A172 (cell line): ENCODE data around the gene NCAM1. TPM values are rescaled to one million over a fixed set of nuclear protein-coding genes. Genes with fewer than 3 reads are reported as not detected.

ENCODE experiments used
- DNase-seq: peaks from one replicate; pipeline ENCODE4 v3.0.0-alpha.2; 2015; ENCODE audit warnings: low spot score
- total RNA-seq: library from RNA; depleted of rRNA; stranded (reverse); fragments of >200 nt; shearing (Covaris generic); gene quantifications from 2 replicates; pipeline ENCODE4 v1.2.3, GENCODE V29; 2014

Gene NCAM1
- total RNA-seq, 1 experiment from 2014 or later = 9.2 TPM

GRCh38 chr11:113168354-113169342, 207.4 kb downstream of the NCAM1 start:
- DNase-seq = no peak

DNA sequence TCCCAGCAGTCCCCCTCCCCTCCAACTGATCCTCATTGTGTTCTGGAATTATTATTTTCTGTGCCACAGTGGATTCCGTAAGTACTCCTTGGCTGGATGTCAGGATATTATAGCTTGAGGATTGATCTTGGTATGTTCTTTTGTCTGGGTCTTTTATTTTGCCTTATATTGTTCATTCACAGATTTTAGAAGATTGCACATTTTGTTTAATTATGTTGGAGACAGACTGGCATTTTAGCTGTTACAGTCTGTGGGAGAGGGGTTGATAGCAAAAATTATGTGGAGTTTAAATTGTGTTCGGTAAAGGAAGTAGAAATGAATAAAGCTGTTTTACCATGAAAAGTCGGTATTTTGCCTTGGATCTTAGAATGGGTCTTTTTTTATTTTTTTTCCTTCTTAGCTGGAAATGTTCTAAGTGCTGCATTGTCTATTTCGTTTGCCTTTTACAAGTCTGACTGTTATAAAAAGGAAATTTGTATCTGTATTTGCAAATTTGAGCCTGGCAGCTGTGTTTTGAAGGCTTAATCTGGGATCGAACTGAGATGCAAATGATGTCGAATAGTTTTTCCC, 211.2 kb downstream of the NCAM1 start:
- DNase-seq = no peak

DNA sequence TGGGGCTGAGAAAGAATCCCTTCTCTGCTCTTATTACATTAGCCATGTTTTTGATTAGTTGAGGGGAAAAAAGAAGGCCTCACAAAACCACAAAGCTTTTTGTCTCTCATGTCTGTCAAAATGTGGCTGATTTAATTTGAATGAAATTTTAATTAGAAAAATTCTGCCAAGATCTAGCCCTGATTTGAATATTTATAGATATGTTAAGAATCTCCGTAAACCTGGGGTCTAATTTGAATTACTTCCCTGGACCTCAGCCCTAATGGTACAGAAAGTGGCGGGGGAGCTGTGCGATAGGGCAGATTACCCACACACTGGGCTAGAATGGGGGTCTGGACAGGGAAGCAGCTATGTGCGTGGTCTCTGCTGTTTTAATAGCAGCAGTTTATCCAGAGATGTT, 211.9 kb downstream of the NCAM1 start:
- DNase-seq = no peak

GRCh38 chr11:113174882-113175281, 213.7 kb downstream of the NCAM1 start:
- DNase-seq = no peak

DNA sequence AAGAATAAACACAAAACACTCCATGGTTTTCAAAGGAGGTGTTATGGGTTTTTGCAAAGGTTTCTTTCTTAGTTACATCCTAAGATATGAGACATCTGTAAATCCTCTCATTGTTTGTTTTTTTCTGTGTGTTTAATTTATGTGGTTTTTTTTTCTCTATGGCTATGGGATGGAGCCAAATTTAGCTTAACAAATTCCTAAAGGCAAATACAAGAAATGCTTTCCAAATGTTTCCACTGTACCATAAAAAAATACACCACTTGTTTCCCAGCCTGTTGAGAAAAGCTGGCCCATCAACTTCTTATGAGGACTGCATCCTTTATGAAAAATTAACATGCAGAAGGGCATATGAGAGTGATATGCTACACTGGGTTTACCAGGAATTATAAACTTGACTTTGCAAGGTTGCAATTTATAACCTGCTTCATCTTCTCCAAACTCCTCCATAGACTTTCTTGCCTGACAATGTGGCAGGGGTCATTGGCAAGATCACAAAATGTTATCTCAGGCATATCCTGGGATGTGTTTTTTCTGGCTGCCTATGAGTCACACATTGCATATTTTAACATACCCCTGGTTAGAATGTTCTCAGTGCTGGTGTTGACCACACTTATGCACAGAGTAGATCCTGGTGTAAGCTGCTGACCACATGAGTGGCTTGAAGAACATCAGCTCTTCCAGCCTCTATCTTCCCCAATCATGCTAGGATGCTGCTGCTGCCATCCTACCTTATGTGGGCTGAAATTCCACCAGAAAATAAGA, 215.6 kb downstream of the NCAM1 start:
- DNase-seq = peak; percentile 60

- DNase-seq = no peak
Measured at GRCh38 chr11:113177671-113178070, 216.5 kb downstream of the NCAM1 start.

GRCh38 chr11:113178381-113179070, 217.3 kb downstream of the NCAM1 start:
- DNase-seq = no peak

DNA sequence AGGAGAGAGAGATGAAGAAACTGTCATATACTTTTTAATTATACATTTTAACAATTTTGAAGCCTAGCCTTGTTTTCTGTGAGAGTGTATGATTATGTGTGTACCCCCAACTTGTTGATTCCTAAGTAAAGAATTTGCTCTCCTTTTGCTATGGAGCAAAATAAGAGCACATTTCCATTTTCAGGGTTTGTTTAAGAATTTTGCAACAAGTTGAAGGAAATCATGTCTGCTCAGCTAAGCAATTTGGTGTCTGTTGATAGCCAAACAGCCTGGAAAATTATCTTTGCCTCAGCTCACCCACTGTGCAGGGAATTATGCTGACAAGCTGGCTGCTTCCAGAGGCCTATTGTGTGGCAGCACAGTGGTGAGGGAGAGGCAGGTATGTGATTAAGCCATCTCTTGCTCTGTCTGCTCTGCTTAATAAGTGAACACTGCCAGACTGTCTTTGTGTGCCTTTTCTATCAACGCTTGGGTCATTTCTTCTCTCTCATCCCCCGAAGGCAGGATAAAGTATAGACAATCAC, 218.0 kb downstream of the NCAM1 start:
- DNase-seq = no peak

DNA sequence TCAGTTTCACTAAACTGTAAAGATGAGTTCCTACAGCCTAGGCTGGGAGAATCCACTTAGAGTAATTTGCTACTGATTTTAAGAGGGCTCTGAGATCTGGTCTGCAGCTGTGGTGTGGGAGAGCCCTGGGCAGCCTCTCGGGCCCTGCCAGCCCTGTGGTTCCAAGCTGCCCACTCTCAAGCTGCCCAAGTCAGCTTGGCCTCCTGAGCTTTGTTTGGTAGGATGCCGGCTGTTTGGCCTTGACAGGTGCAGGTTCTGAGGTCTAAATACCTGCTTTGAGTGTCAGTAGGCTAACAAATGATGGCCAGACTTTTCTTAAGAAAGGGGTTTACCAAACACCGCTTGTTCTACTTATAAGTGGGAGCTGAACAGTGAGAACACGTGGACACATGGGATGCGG, 219.9 kb downstream of the NCAM1 start:
- no peak for DNase-seq

- DNase-seq = no peak
Measured at GRCh38 chr11:113182288-113182687, 221.1 kb downstream of the NCAM1 start.

DNA sequence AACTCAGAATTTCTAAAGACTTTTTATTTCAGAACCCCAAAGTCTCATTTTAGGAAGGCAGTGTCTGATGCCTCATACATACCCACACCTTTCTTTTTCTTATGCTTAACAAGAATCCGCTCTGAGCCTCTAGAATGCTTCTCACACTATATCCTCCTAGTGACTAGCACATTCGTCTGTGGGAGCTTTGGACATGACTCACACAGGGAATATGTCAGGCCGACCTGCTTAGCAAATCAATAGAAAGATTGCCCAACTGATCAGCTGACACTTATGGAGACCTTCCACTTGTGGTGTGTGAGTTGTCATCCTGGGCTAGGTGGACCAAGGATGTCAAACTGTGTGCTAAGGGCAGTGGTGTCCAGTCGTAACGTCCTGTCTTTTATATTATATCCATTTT, 223.3 kb downstream of the NCAM1 start:
- peak; percentile 78 for DNase-seq

DNA sequence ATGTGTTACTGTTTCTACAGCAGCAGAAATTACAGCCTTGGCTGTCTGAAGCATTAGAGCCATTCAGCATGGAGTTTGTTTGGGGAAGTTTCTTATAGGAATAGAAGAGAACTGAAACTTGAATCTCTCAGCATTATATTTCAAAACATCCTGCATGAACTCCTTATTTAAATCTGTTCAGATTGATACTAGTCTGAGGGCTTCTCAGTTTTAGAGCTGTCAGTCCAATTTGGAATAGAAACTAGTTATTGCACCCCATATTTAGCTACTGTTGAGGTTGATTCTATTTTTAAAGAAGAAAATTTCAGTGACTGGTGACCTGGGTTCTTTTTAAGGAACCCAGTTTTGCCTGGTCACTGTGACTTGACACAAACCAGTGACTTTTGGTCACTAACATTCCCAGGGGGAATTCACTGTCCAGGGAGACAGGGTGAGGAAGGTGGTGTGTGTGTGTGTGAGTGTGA, 227.2 kb downstream of the NCAM1 start:
- DNase-seq = no peak

- peak; percentile 92 for DNase-seq
Measured at GRCh38 chr11:113189909-113190667, 228.9 kb downstream of the NCAM1 start.

- no peak for DNase-seq
Measured at GRCh38 chr11:113192121-113192925, 231.1 kb downstream of the NCAM1 start.

- DNase-seq = no peak
Measured at GRCh38 chr11:113193016-113193415, 231.8 kb downstream of the NCAM1 start.

- no peak for DNase-seq
Measured at GRCh38 chr11:113193946-113194345, 232.7 kb downstream of the NCAM1 start.

DNA sequence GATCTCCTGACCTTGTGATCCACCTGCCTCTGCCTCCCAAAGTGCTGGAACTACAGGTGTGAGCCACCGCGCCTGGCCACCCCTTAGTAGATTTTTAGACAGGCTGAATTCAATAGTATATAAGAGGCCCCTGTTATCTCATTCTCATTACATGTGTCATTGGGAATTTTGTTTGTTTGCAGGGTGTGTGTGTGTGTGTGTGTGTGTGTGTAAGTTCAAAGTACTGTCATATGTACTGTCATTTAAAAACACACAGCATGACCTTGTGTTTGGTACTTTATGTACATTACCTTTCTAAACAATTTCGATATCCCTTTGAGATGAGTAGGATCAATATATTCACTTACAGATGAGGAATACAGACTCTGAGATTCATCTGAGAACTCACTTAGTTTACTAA, 234.5 kb downstream of the NCAM1 start:
- DNase-seq = no peak

- no peak for DNase-seq
Measured at GRCh38 chr11:113197446-113197845, 236.2 kb downstream of the NCAM1 start.

DNA sequence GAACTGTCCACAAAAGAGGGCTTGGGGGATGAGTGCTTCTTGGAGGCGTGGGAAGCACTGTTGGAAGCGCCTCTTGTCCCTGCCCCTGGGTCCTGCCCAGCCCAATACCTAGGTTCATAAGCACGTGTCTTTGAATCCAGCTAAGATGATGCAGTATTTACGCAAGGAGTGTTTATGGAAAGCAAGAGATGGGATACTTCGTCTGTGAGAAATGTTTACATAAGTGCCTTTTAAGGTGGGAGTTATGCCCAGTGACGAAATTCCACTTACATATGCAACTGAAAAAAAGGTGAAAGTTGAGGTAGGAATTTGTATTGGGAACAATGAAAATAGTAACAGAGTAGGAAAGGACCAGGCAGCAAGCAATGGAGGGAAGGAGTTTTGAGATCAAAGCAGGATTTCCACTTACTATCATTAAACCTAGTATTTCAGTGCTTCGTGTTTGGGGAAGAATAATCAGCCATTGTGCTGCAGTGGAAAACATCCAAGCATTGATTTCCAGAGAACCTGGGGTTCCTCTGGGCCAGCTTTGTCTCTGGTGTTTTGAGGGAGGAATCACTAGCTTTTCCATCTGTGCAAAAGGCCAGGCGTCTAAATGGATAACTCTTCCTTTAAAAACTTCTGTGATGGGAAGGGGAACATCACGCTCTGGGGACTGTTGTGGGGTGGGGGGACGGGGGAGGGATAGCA, 237.9 kb downstream of the NCAM1 start:
- no peak for DNase-seq
